Measurements from ENCODE around the gene FRS2.

The FRS2 gene

DNA sequence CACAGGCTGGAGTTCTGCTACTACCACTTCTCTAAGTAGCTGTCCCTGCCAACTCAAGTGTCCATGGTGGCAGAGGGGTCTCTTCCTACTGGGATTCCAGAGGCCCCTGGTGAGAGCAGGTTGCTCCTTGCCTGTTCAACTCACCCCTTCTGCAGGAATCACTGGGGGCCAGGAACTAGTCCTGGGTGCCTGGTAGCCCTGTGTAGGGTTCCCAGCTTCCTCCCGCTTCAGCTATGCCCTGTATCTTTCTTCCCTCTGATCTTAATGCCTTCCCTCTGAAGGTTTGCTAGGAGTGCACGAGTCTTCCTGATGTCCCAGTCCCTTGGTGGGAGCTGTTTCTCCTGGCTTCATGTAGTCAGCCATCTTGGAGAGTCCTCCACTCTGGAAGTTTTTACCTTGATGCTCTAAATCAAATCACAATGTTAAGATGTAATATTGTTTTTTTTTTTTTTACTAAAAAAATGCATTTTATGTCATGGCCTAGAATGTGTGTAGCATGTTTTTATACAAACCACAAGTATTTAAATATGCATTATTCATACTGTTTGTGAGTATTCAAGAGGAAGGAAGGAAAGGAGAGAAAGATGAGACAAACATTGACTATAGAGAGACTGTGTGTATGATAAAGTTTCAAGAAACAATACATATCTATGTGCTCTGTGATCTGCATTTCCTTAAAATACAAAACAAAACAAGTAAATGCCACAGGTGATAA is 54.7 kb downstream of the FRS2 start:
- TF ChIP-seq, protein P1, sequence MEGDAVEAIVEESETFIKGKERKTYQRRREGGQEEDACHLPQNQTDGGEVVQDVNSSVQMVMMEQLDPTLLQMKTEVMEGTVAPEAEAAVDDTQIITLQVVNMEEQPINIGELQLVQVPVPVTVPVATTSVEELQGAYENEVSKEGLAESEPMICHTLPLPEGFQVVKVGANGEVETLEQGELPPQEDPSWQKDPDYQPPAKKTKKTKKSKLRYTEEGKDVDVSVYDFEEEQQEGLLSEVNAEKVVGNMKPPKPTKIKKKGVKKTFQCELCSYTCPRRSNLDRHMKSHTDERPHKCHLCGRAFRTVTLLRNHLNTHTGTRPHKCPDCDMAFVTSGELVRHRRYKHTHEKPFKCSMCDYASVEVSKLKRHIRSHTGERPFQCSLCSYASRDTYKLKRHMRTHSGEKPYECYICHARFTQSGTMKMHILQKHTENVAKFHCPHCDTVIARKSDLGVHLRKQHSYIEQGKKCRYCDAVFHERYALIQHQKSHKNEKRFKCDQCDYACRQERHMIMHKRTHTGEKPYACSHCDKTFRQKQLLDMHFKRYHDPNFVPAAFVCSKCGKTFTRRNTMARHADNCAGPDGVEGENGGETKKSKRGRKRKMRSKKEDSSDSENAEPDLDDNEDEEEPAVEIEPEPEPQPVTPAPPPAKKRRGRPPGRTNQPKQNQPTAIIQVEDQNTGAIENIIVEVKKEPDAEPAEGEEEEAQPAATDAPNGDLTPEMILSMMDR (IDR thresholded peaks at IDR 0.05; ENCODE audit: insufficient read depth, missing control alignments) = no peak
- no peak for FAIRE-seq
- DNase-seq (ENCODE audit: insufficient read length, low spot score) = no peak

GRCh38 chr12:69527506-69528272 is 57.5 kb downstream of the FRS2 start:
- DNase-seq (ENCODE audit: insufficient read length, low spot score) = no peak

DNA sequence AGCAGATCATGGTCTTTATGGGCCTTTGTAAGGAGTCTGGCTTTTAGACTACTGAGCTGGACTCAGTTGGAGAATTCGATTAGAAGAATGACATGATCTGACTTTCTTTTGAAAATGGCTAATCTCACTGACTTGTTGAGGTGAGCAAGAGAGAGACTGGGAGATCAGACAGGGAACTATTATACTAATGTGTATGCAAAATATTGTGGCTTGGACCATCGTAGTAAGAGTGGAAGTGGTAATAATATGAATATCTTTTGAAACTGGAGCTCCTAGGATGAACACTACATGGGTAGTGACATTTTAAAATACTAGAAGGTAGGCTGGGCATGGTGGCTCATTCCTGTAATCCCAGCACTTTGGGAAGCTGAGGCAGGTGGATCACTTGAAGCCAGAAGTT is 58.8 kb downstream of the FRS2 start:
- TF ChIP-seq, protein P1 (IDR thresholded peaks at IDR 0.05; ENCODE audit: insufficient read depth, missing control alignments) = no peak
- FAIRE-seq (no peak), DNase-seq (ENCODE audit: insufficient read length, low spot score) (no peak)

More at GRCh38 chr12:69527506-69528272, 57.5 kb downstream of the FRS2 start:
- FAIRE-seq = no peak
- TF ChIP-seq, protein P1 (IDR thresholded peaks at IDR 0.05; ENCODE audit: insufficient read depth, missing control alignments) = no peak

DNA sequence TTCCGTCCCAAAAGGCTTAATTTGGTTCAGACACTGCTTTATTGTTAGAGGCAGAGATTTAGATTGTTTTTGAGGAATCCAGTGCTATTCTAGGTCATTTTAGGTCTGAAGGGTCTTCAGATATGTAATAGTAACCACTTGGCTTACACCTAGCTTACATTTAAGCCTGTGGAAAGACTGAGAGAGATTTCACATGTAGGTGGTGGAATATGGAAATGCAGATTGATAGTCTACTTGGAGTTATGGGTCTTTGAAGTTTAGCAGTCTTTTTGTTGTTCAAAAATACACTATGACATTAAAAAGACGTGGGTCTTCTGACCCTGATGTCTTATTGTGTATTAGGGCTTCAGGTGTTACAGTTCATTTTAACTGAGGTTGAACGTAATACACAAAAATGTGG is 63.7 kb downstream of the FRS2 start:
- TF ChIP-seq, protein P1 (IDR thresholded peaks at IDR 0.05; ENCODE audit: insufficient read depth, missing control alignments) = no peak
- no peak for FAIRE-seq

GRCh38 chr12:69534389-69534822 is 64.2 kb downstream of the FRS2 start:
- no peak for FAIRE-seq
- DNase-seq (ENCODE audit: insufficient read length, low spot score) = no peak
- TF ChIP-seq, protein P1 (IDR thresholded peaks at IDR 0.05; ENCODE audit: insufficient read depth, missing control alignments) = no peak

More for the DNA sequence above, 63.7 kb downstream of the FRS2 start:
- DNase-seq (ENCODE audit: insufficient read length, low spot score) = no peak

DNA sequence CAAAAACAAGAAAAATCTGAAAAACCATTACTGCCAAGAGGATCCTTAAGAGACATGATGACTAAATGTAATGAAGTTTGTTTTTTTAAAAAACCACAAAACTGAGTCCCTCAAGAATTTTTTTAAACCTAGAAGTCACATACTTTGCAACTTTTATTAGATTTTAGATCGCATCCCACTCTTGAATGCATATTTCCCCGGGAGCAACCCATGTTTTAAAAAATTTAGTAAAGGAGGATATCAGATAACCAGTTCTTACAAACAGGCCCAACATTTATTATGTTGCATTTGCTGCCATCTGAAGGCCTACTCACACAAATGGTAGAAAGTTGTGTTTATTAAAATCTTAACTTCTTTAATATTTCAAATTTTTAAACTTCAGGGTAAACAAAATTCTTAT is 70.8 kb downstream of the FRS2 start:
- TF ChIP-seq, protein P1 (IDR thresholded peaks at IDR 0.05; ENCODE audit: insufficient read depth, missing control alignments) = no peak
- FAIRE-seq = no peak
- no peak for DNase-seq (ENCODE audit: insufficient read length, low spot score)

DNA sequence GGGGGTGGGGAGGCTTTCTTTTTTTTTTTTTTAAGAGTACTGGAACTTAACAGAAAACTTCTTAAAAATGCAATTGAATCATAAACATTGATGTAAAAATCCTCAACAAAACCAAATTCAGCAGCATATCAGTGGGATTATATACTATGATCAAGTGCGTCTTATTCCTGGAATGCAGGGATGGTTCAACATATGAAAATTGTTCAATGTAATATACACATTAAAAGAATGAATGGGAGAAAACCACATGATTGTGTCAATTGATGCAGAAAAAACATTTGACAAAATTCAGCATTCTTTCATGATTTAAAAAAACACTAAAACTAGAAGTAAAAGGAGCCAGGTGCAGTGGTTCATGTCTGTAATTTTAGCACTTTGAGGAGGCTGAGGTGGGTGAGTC is 73.9 kb downstream of the FRS2 start:
- TF ChIP-seq, protein P1 (IDR thresholded peaks at IDR 0.05; ENCODE audit: insufficient read depth, missing control alignments) = no peak
- FAIRE-seq (no peak), DNase-seq (ENCODE audit: insufficient read length, low spot score) (no peak)

Measured in D721Med (cell line).